Common myeloid progenitor, CD34-positive (primary cell): Measurements from ENCODE around the gene C22orf42.

Experiments
- CTCF ChIA-PET: fragments of 350-600 bp; sonication (Branson Sonifier 250); formaldehyde crosslinking; loops from one replicate; lab custom pipeline; 2021; ENCODE audit warnings: antibody characterized with exemption; lab: Charles Lee
- POLR2A ChIA-PET: fragments of 350-600 bp; sonication (Branson Sonifier 250); formaldehyde crosslinking; loops from one replicate; lab custom pipeline; 2021; ENCODE audit warnings: antibody characterized with exemption; lab: Charles Lee
- DNase-seq, 3 donors: peaks; one replicate each; pipeline versions ENCODE4 v3.0.0 to v3.0.0-alpha.2; 2013
- H3K27ac ChIP-seq, 2 experiments: 1 replicate in 1 of 2; 2 replicates in 1 of 2; pipeline ENCODE4 v1.7.0; 2013; ENCODE audit warnings: inconsistent platforms in 2 of 2, low read length in 2 of 2, mild to moderate bottlenecking in 2 of 2, low read depth in 1 of 2, moderate library complexity in 1 of 2; ENCODE audit not compliant: severe bottlenecking in 2 of 2, insufficient read depth in 1 of 2, poor library complexity in 1 of 2
- H3K27me3 ChIP-seq, 5 experiments: replicated peaks in 2 of 5; 1 replicate in 3 of 5; 2 replicates in 2 of 5; pipeline versions ENCODE4 v1.6.1 to v1.7.0; 2013; ENCODE audit warnings: low read length in 4 of 5, mild to moderate bottlenecking in 2 of 5, moderate library complexity in 2 of 5, inconsistent platforms in 1 of 5; ENCODE audit not compliant: insufficient read depth in 5 of 5, control insufficient read depth in 4 of 5
- H3K36me3 ChIP-seq, 4 experiments: 1 replicate in 2 of 4; 2 replicates in 2 of 4; pipeline versions ENCODE4 v1.6.1 to v1.7.0; 2013; ENCODE audit warnings: low read length in 3 of 4, control low read depth in 1 of 4, mild to moderate bottlenecking in 1 of 4; ENCODE audit not compliant: control insufficient read depth in 4 of 4, insufficient read depth in 4 of 4
- H3K4me1 ChIP-seq, 4 experiments: 1 replicate in 3 of 4; 2 replicates in 1 of 4; pipeline versions ENCODE4 v1.6.1 to v1.7.1; 2013; ENCODE audit warnings: low read length in 3 of 4, mild to moderate bottlenecking in 3 of 4, control low read depth in 1 of 4, inconsistent platforms in 1 of 4, moderate library complexity in 1 of 4; ENCODE audit not compliant: control insufficient read depth in 4 of 4, insufficient read depth in 4 of 4; ENCODE audit errors: control extremely low read depth in 1 of 4
- H3K4me3 ChIP-seq, 7 experiments: 1 replicate in 4 of 7; 2 replicates in 3 of 7; pipeline versions ENCODE4 v1.5.1 to v1.7.0; 2013; ENCODE audit warnings: mild to moderate bottlenecking in 7 of 7, low read length in 6 of 7, moderate library complexity in 6 of 7, inconsistent platforms in 2 of 7, low read depth in 2 of 7, control low read depth in 1 of 7; ENCODE audit not compliant: insufficient read depth in 4 of 7, control insufficient read depth in 1 of 7; ENCODE audit errors: extremely low read depth in 1 of 7
- H3K9me3 ChIP-seq, 5 experiments: 1 replicate in 4 of 5; 2 replicates in 1 of 5; pipeline versions ENCODE4 v1.6.1 to v1.7.1; 2013; ENCODE audit warnings: low read length in 4 of 5, mild to moderate bottlenecking in 2 of 5, inconsistent platforms in 1 of 5, low read depth in 1 of 5, moderate library complexity in 1 of 5; ENCODE audit not compliant: control insufficient read depth in 4 of 5, insufficient read depth in 2 of 5; ENCODE audit errors: control extremely low read depth in 1 of 5
- WGBS: methylation state at CpG from one replicate; pipeline ENCODE4 v1.1.5; 2013; ENCODE audit not compliant: insufficient coverage; 5-methylcytosine and 5-hydroxymethylcytosine counted together

The C22orf42 gene

DNA sequence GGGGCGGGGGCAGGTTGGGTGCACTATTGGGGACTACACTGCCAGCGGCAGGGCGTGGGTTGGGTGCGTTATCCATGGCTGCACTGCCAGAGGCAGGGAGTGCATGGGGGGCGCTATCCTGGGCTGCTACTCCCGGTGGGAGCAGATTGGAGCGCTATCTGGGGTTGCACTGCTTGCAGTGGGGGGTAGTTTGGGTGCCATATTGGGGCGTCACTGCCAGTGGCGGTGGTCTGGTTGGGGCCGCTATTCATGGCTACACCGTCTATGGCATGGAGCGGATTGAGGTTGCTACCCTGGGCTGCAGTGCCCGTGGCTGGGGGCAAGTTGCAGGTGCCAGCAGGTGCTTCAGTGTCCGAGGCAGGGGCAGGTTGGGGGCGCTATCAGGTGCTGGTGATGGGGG, 36.2 kb downstream of the C22orf42 start:
- H3K4me1 ChIP-seq = no peaks in the 10 kb centered on the region
- H3K9me3 ChIP-seq = no peaks in the 10 kb centered on the region
- H3K4me3 ChIP-seq = no peak overlapping the region
- CTCF ChIA-PET = no interaction called here
- POLR2A ChIA-PET = no interaction called here
- DNase-seq = no peak
- no peaks in the 10 kb centered on the region for H3K36me3 ChIP-seq
- H3K27ac ChIP-seq = no peak overlapping the region
- H3K27me3 ChIP-seq = no peaks in the 10 kb centered on the region
- WGBS = 95% methylated on average over 13 of the region's 15 CpGs

DNA sequence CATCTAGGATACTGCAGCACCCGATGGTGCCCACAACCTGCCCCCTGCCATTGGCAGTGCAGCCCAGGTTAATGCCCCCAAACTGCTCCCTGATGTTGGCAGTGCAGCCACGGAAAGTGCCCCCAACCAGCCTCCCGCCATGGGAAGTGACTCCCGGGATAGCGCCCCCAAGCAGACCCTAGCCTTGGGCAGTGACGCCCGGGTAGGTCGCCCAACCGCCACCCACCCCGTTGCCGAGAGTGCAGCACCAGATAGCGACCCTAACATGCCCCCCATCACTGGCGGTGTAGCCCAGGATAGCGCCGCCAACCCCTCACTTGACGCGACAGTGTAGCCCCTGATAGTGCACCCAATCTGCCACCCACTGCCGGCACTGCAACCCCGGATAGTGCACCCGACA, 38.5 kb downstream of the C22orf42 start:
- WGBS = 92% methylated on average over 18 of the region's 20 CpGs
- Histone ChIP-seq H3K9me3 (no peaks in the 10 kb centered on the region), H3K4me1 (no peaks in the 10 kb centered on the region), H3K4me3 (no peak overlapping the region), H3K27ac (no peak overlapping the region), H3K27me3 (no peaks in the 10 kb centered on the region), H3K36me3 (no peaks in the 10 kb centered on the region)
- no peak for DNase-seq
- POLR2A ChIA-PET = no interaction called here
- CTCF ChIA-PET = no interaction called here

DNA sequence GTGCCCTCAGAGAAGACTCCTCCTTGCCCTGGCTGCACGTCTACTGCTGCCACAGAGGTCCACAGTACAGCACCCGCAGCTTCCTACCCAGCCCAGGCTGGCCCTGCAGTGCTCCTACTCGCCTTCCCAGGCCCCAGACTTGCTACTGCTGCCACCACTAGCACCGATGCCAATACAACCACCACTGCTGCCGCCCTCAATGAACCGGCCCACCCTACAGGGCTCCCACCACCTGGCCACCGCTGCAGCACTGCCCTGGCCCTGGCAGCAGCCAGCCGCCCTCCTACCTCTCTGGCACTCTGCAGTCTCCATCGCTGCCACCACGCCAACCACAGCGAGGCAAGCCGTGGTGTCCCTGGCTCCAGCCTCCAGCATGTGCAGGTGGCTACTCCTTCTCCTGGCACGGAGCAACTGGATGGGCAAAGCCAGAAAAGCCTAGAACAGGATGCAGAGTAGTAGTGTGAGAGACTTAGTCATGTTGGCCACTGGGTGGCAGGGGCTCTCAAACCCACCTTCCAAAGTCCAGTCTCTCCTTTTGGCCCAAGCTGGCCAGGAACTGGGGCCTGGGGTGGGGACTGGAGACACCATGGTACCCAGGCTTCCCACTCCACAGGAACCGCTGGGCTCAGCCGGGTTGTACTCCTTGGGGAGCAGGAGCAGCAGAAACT, 39.4 kb downstream of the C22orf42 start:
- Histone ChIP-seq H3K4me3 (no peak overlapping the region), H3K4me1 (no peaks in the 10 kb centered on the region), H3K9me3 (no peaks in the 10 kb centered on the region), H3K27ac (no peak overlapping the region), H3K36me3 (no peaks in the 10 kb centered on the region), H3K27me3 (peaks cover 0 to 1% (median 0%) of the 10 kb centered on the region in 5 experiments)
- DNase-seq = no peak
- 85% methylated on average over 12 of the region's 15 CpGs for WGBS
- CTCF ChIA-PET = no interaction called here
- POLR2A ChIA-PET = no interaction called here

DNA sequence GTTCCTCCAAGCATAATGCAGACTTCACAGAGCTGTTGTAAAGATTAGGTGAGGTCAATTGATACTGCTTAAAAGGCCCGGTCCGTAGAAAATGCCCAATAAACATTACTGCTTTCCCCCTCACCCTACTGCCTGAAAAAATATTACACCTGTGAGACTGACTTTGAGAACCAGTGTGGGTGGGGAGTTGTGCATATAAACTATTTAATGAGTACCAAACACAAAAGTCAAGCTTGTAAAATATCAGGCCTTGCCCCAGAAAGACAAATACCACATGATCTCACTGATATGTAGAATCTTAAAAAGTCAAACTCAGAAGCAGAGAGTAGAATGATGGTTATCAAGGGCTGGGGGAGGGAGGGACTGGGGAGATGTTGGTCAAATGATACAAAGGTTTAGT, 46.7 kb downstream of the C22orf42 start:
- DNase-seq = no peak
- WGBS = no CpG with 5 or more reads among the region's 2 CpGs
- no peak overlapping the region for H3K4me3 ChIP-seq
- no peaks in the 10 kb centered on the region for H3K9me3 ChIP-seq
- ChIA-PET CTCF (no interaction called here), POLR2A (no interaction called here)
- H3K27ac ChIP-seq = no peak overlapping the region
- H3K27me3 ChIP-seq = peaks cover 0 to 6% (median 2%) of the 10 kb centered on the region in 5 experiments
- no peaks in the 10 kb centered on the region for H3K36me3 ChIP-seq
- H3K4me1 ChIP-seq = no peaks in the 10 kb centered on the region

DNA sequence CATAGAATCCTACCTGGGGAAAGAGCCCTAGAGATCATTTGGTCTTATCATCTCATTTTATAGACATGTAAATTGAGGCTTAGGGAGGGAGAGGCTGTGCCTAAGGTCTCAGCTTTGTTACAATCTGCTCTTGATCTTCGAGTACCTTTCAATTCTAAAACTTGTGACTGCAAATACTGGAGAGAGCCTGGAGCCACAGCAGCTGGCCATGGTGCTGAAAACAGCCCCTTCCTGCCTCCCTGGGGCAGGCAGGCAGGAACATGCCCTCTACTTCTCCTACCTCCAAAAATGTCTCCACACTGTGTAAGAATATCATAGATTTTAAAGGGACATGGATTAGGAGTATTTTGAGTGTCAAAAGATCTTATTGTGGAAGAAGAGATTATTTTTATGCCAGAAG, 52.2 kb downstream of the C22orf42 start:
- H3K27ac ChIP-seq = no peak overlapping the region
- peak; percentile 11 to 38 (median 38) for DNase-seq
- H3K9me3 ChIP-seq = no peaks in the 10 kb centered on the region
- 29% methylated on average over 1 of the region's 1 CpG for WGBS
- H3K4me1 ChIP-seq = no peaks in the 10 kb centered on the region
- no peak overlapping the region for H3K4me3 ChIP-seq
- ChIA-PET POLR2A (interaction anchor here (0.6 kb wide), 1 partner anchor 73 kb away, joined by 3 read pairs; no protein-coding TSS in a partner anchor), CTCF (interaction anchor here (0.5 to 1.6 kb wide), 4 partner anchors 23 to 421 kb away, joined by 3 to 4 read pairs (median 3); no protein-coding TSS in a partner anchor)
- no peaks in the 10 kb centered on the region for H3K36me3 ChIP-seq
- H3K27me3 ChIP-seq = peaks cover 0 to 6% (median 3%) of the 10 kb centered on the region in 5 experiments

DNA sequence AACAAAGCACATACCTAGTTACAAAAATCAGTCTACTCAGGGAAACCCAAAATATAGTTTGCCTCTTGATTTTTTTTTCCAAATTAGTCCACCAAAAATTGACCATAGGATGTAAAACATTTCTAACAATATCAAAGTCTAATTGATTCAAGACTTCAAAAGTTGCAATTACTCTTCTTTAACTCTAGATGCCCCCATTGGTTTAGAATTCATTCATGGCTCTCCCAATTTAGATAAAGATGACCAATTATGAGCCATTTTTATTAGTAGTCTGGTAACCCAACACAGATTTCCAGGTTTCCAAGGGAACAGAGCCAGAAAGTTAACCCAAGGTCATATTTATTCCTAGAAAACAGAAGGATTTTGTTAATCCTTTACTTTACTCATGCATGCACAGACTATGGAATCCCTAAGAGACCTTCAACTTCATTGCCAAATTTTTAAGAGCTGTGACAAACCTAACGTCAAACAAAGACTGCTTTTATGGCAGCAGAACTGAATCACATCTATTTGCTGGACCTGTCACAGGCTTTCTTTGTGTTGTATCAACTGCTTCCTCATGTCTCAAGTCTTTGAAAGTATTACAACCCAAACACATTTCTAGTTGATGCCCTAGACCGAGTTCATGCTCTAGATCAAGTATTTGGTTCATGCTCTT, 55.3 kb downstream of the C22orf42 start:
- no peak overlapping the region for H3K4me3 ChIP-seq
- no peak overlapping the region for H3K27ac ChIP-seq
- no peaks in the 10 kb centered on the region for H3K9me3 ChIP-seq
- H3K27me3 ChIP-seq = peaks cover 0 to 13% (median 6%) of the 10 kb centered on the region in 5 experiments
- H3K4me1 ChIP-seq = no peaks in the 10 kb centered on the region
- 46% methylated on average over 2 of the region's 2 CpGs for WGBS
- CTCF ChIA-PET = interaction anchor here (0.7 to 3.4 kb wide), 9 partner anchors 12 to 284 kb away, joined by 3 to 22 read pairs (median 4); no protein-coding TSS in a partner anchor
- POLR2A ChIA-PET = no interaction called here
- H3K36me3 ChIP-seq = no peaks in the 10 kb centered on the region
- DNase-seq = peak; percentile 9 to 49 (median 30)

DNA sequence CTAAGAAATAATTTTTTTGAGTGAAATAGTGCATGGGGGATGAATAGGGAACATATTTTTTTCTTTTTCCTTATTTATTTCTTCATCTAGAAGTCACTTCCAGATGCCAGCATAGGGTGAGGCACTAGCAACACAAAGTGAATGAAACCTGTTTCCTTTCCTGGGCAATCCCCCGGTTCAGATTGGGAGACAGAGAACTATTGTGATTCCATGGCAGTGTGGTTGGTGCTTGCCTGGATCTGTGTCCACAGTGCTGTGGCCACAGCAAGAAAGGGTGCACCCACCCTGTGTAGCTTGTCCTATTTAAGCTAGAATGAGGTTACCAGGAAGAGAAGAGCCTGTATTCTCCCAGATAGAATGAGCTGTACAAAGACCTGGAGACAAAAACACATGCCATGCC, 58.4 kb downstream of the C22orf42 start:
- H3K4me3 ChIP-seq = no peak overlapping the region
- no peak overlapping the region for H3K27ac ChIP-seq
- ChIA-PET POLR2A (no interaction called here), CTCF (interaction anchor here (0.7 to 1.4 kb wide), 2 partner anchors 9 to 166 kb away, joined by 3 to 4 read pairs; no protein-coding TSS in a partner anchor)
- peaks cover 0 to 17% (median 6%) of the 10 kb centered on the region in 5 experiments for H3K27me3 ChIP-seq
- no peaks in the 10 kb centered on the region for H3K4me1 ChIP-seq
- DNase-seq = no peak
- WGBS = 25% methylated on average over 1 of the region's 1 CpG
- no peaks in the 10 kb centered on the region for H3K36me3 ChIP-seq
- H3K9me3 ChIP-seq = no peaks in the 10 kb centered on the region
